GM23338 (cell line): Measurements from ENCODE around the gene HDAC9. TPM values are rescaled to one million over a fixed set of nuclear protein-coding genes. Genes with fewer than 3 reads are reported as not detected.

Source experiments
- ATAC-seq: fragments of 200-7000 bp; cut with Tn5 transposase; 3 replicates; pipeline ENCODE4 v1.9.1; 2020
- DNase-seq: peaks from one replicate; pipeline ENCODE4 v3.0.0-alpha.2; 2015; ENCODE audit warnings: low spot score
- H2AFZ ChIP-seq: fragments of 200-600 bp; sonication (generic); 2 replicates; pipeline ENCODE4 v1.8.0; 2016; ENCODE audit warnings: antibody characterized with exemption, mild to moderate bottlenecking, moderate library complexity
- H3F3A ChIP-seq: fragments of 200-600 bp; sonication (generic); replicated peaks from 2 replicates; pipeline ENCODE4 v1.8.0; 2017; ENCODE audit warnings: antibody characterized with exemption, mixed run types, low read depth
- H3K27ac ChIP-seq: fragments of 200-600 bp; sonication (generic); 2 replicates; pipeline ENCODE4 v1.6.1; 2016; ENCODE audit warnings: low read depth
- H3K27me3 ChIP-seq: fragments of 200-600 bp; sonication (generic); 2 replicates; pipeline ENCODE4 v1.8.0; 2016; ENCODE audit warnings: mild to moderate bottlenecking, mixed run types, moderate library complexity; ENCODE audit not compliant: insufficient read depth
- H3K36me3 ChIP-seq: fragments of 200-600 bp; sonication (generic); 2 replicates; pipeline ENCODE4 v1.8.0; 2016; ENCODE audit warnings: mild to moderate bottlenecking; ENCODE audit not compliant: insufficient read depth
- H3K4me1 ChIP-seq: fragments of 200-600 bp; sonication (generic); 2 replicates; pipeline ENCODE4 v1.8.0; 2016; ENCODE audit warnings: mild to moderate bottlenecking, moderate library complexity; ENCODE audit not compliant: insufficient read depth
- H3K4me2 ChIP-seq: fragments of 200-600 bp; sonication (generic); 2 replicates; pipeline ENCODE4 v1.7.1; 2017; ENCODE audit warnings: mixed run types
- H3K4me3 ChIP-seq: fragments of 200-600 bp; sonication (generic); 2 replicates; pipeline ENCODE4 v1.6.1; 2016; ENCODE audit warnings: mixed run types
- H3K79me2 ChIP-seq: fragments of 200-600 bp; sonication (generic); replicated peaks from 2 replicates; pipeline ENCODE4 v1.8.0; 2017; ENCODE audit warnings: mild to moderate bottlenecking; ENCODE audit not compliant: insufficient read depth
- H3K9me2 ChIP-seq: fragments of 200-600 bp; sonication (generic); 2 replicates; pipeline ENCODE4 v1.8.0; 2017; ENCODE audit not compliant: insufficient read depth
- H4K20me1 ChIP-seq: fragments of 200-600 bp; sonication (generic); replicated peaks from 2 replicates; pipeline ENCODE4 v1.8.0; 2017; ENCODE audit warnings: mild to moderate bottlenecking; ENCODE audit not compliant: insufficient read depth
- H3K27ac Mint-ChIP-seq: 2 replicates; pipeline ENCODE4 v1.8.0; 2020; ENCODE audit warnings: inconsistent platforms, mild to moderate bottlenecking, moderate library complexity, mixed read lengths
- H3K27me3 Mint-ChIP-seq: 3 replicates; pipeline ENCODE4 v1.8.0; 2022; ENCODE audit warnings: low read depth, mild to moderate bottlenecking, moderate library complexity, mixed read lengths, inconsistent platforms; ENCODE audit not compliant: insufficient read depth, poor library complexity
- H3K36me3 Mint-ChIP-seq: 3 replicates; pipeline ENCODE4 v1.8.0; 2021; ENCODE audit warnings: low read depth, mild to moderate bottlenecking, inconsistent platforms, moderate library complexity, mixed read lengths
- H3K4me1 Mint-ChIP-seq: 3 replicates; pipeline ENCODE4 v1.8.0; 2020; ENCODE audit warnings: mild to moderate bottlenecking, inconsistent platforms, mixed read lengths
- H3K4me3 Mint-ChIP-seq: 3 replicates; pipeline ENCODE4 v1.8.0; 2021; ENCODE audit warnings: moderate library complexity, mild to moderate bottlenecking, inconsistent platforms, mixed read lengths
- H3K9me3 Mint-ChIP-seq: 3 replicates; pipeline ENCODE4 v1.8.0; 2020; ENCODE audit warnings: moderate library complexity, mild to moderate bottlenecking, inconsistent platforms, mixed read lengths
- CREB1 ChIP-seq: fragments of 250-450 bp; sonication (Bioruptor Pico); IDR thresholded peaks from 2 replicates; pipeline ENCODE4 v1.5.0; 2020; ENCODE audit warnings: low read depth, mild to moderate bottlenecking, moderate library complexity
- CTCF ChIP-seq, 2 experiments: fragments of 200-600 bp in 1 of 2; sonication (generic) in 1 of 2; conservative IDR thresholded peaks; 2 replicates each; pipeline versions ENCODE4 v1.5.1 to v1.6.1; 2016 to 2017; ENCODE audit warnings: antibody characterized with exemption in 2 of 2, low read depth in 2 of 2, mild to moderate bottlenecking in 2 of 2, moderate library complexity in 1 of 2
- ETS1 ChIP-seq: IDR thresholded peaks from 2 replicates; pipeline ENCODE4 v1.6.1; 2016; ENCODE audit warnings: antibody characterized with exemption
- EZH2 ChIP-seq: fragments of 200-600 bp; sonication (generic); IDR thresholded peaks from one replicate; pipeline ENCODE4 v1.8.0; 2017; ENCODE audit warnings: antibody characterized with exemption, mild to moderate bottlenecking, low read depth; ENCODE audit not compliant: unreplicated experiment
- EZH2phosphoT487 ChIP-seq: fragments of 200-600 bp; sonication (generic); IDR thresholded peaks from one replicate; pipeline ENCODE4 v1.8.1; 2018; ENCODE audit warnings: antibody characterized with exemption; ENCODE audit not compliant: unreplicated experiment
- NANOG ChIP-seq: IDR thresholded peaks from 2 replicates; pipeline ENCODE4 v1.6.1; 2016; ENCODE audit warnings: antibody characterized with exemption, borderline replicate concordance
- POLR2AphosphoS5 ChIP-seq: IDR thresholded peaks from 2 replicates; pipeline ENCODE4 v1.6.1; 2016; ENCODE audit warnings: antibody characterized with exemption, low read depth
- REST ChIP-seq: IDR thresholded peaks from one replicate; pipeline ENCODE4 v1.6.1; 2018; ENCODE audit warnings: antibody characterized with exemption; ENCODE audit not compliant: unreplicated experiment
- STAT1 ChIP-seq: IDR thresholded peaks from one replicate; pipeline ENCODE4 v1.6.1; 2016; ENCODE audit warnings: antibody characterized with exemption; ENCODE audit not compliant: unreplicated experiment
- ZNF114 ChIP-seq: fragments of 250-450 bp; sonication (Bioruptor Pico); IDR thresholded peaks from 2 replicates; pipeline ENCODE4 v1.5.0; 2020; ENCODE audit warnings: mild to moderate bottlenecking, moderate library complexity
- ZNF331 ChIP-seq: fragments of 250-450 bp; sonication (Bioruptor Pico); IDR thresholded peaks from 2 replicates; pipeline ENCODE4 v1.5.0; 2020; ENCODE audit warnings: low read depth, mild to moderate bottlenecking, moderate library complexity
- polyA plus RNA-seq: library from polyadenylated mRNA; unstranded; fragments of >200 nt; fragmentation: Nextera tagmentation; extraction: Ambion mirVana; gene quantifications from 2 replicates; pipeline ENCODE4 v1.2.1, GENCODE V29; 2016
- total RNA-seq: library from RNA; depleted of rRNA; stranded (reverse); fragments of >200 nt; shearing (Covaris generic); gene quantifications from 2 replicates; pipeline ENCODE4 v1.2.3, GENCODE V29; 2014

Gene HDAC9
- total and polyA plus RNA-seq, 2 experiments from 2014 or later: 8.3 to 18.5 TPM

- H3K27me3 ChIP-seq: no peaks in the 10 kb centered on the region
- H3K36me3 ChIP-seq: no peaks in the 10 kb centered on the region
- 0 out of 2 replicates have a peak, but pooled peaks cover 6% of the 10 kb centered on the region for H3K9me2 ChIP-seq
- H2AFZ ChIP-seq: no peak overlapping the region
- H3K27ac Mint-ChIP-seq: peak overlapping the region; percentile 74
- no peak for TF ChIP-seq ETS1
- TF ChIP-seq CREB1: no peak
- TF ChIP-seq NANOG: no peak
- no peaks in the 10 kb centered on the region for H3K36me3 Mint-ChIP-seq
- no peaks in the 10 kb centered on the region for H3F3A ChIP-seq
- H3K4me1 ChIP-seq: peaks cover 24% of the 10 kb centered on the region
- H3K4me3 ChIP-seq: no peak overlapping the region
- DNase-seq (peak; percentile 15), ATAC-seq (no peak)
- no peak overlapping the region for H3K4me2 ChIP-seq
- peaks cover 24% of the 10 kb centered on the region for H3K4me1 Mint-ChIP-seq
- H3K4me3 Mint-ChIP-seq: no peak overlapping the region
- no peaks in the 10 kb centered on the region for H3K79me2 ChIP-seq
- H3K9me3 Mint-ChIP-seq: no peaks in the 10 kb centered on the region
- H3K27me3 Mint-ChIP-seq: no peaks in the 10 kb centered on the region
- H4K20me1 ChIP-seq: no peaks in the 10 kb centered on the region
- peak overlapping the region; percentile 30; the same call in 1 of the 2 replicates for H3K27ac ChIP-seq
Measured at GRCh38 chr7:18798088-18798906, 302.7 kb downstream of the HDAC9 start.

- Mint-ChIP-seq H3K27me3 (no peaks in the 10 kb centered on the region), H3K9me3 (no peaks in the 10 kb centered on the region), H3K36me3 (no peaks in the 10 kb centered on the region), H3K27ac (no peak overlapping the region), H3K4me3 (no peak overlapping the region), H3K4me1 (peaks cover 15% of the 10 kb centered on the region)
- Histone ChIP-seq H3K4me2 (no peak overlapping the region), H3K79me2 (no peaks in the 10 kb centered on the region), H3K4me1 (peaks cover 20% of the 10 kb centered on the region), H3K9me2 (0 out of 2 replicates have a peak, but pooled peaks cover 6% of the 10 kb centered on the region), H3K27me3 (no peaks in the 10 kb centered on the region), H2AFZ (no peak overlapping the region), H3F3A (no peaks in the 10 kb centered on the region), H3K4me3 (no peak overlapping the region), H3K27ac (no peak overlapping the region), H3K36me3 (no peaks in the 10 kb centered on the region), H4K20me1 (no peaks in the 10 kb centered on the region)
- ATAC-seq (no peak), DNase-seq (no peak)
- TF ChIP-seq EZH2phosphoT487 (no peak), POLR2AphosphoS5 (no peak), REST (no peak), ZNF331 (CRISPR knock-in tag) (no peak), ZNF114 (CRISPR knock-in tag) (no peak), EZH2 (no peak), STAT1 (no peak), CTCF (conservative IDR thresholded peaks at IDR 0.05; ENCODE audit: low read depth in 2 of 2) (no peak), NANOG (no peak)
Measured at GRCh38 chr7:18799899-18800298, 304.4 kb downstream of the HDAC9 start.
